Measurements from ENCODE around the gene ZNHIT1. TPM values are rescaled to one million over a fixed set of nuclear protein-coding genes. Genes with fewer than 3 reads are reported as not detected.

ZNHIT1 gene
- polyA plus RNA-seq, 1 of the 3 experiments (the other 2 are of a cell fraction): 101 TPM

DNA sequence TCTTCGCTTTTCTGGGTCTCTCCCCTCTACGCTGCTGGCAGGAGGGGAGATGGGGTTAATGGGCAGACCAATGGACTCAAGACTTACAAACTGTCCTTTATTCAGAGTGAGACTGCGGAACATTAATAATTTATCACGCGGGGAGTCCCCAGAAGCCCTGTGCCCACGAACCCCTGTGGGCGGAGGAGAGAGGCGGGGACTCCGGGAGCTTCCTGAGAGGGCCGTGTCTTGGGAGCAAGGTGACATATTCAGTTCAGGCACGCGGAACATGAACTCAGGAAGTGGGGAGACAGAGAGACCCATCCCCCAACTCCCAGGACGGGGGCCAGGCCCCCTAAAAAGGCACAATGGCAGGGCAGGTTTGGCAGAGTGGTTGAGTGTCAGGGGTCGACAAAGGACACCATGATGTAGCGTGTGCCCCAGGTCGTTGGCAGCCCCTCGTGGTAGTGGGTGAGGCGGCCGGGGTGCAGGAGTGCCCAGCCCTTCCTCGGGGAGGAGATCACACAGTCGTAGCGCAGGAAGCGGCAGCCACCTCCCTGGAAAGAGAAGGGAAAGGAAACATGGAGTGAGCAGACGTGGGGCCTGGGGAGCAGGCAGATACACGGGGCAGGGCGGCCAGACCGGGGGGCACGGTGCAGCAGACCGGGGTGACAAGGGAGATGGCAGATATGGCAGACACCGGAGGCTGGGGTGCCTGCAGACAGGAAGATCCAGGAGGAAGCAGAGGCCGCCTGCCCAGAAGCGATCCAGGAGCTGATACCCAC lies 11.9 kb upstream of the ZNHIT1 start (continued):
- TF ChIP-seq, protein P1, sequence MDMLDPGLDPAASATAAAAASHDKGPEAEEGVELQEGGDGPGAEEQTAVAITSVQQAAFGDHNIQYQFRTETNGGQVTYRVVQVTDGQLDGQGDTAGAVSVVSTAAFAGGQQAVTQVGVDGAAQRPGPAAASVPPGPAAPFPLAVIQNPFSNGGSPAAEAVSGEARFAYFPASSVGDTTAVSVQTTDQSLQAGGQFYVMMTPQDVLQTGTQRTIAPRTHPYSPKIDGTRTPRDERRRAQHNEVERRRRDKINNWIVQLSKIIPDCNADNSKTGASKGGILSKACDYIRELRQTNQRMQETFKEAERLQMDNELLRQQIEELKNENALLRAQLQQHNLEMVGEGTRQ (IDR thresholded peaks at IDR 0.05; ENCODE audit: borderline replicate concordance, low read depth, low read length): no peak
- no peak for TF ChIP-seq ELF1 (IDR thresholded peaks at IDR 0.05)
- TF ChIP-seq, protein P2, sequence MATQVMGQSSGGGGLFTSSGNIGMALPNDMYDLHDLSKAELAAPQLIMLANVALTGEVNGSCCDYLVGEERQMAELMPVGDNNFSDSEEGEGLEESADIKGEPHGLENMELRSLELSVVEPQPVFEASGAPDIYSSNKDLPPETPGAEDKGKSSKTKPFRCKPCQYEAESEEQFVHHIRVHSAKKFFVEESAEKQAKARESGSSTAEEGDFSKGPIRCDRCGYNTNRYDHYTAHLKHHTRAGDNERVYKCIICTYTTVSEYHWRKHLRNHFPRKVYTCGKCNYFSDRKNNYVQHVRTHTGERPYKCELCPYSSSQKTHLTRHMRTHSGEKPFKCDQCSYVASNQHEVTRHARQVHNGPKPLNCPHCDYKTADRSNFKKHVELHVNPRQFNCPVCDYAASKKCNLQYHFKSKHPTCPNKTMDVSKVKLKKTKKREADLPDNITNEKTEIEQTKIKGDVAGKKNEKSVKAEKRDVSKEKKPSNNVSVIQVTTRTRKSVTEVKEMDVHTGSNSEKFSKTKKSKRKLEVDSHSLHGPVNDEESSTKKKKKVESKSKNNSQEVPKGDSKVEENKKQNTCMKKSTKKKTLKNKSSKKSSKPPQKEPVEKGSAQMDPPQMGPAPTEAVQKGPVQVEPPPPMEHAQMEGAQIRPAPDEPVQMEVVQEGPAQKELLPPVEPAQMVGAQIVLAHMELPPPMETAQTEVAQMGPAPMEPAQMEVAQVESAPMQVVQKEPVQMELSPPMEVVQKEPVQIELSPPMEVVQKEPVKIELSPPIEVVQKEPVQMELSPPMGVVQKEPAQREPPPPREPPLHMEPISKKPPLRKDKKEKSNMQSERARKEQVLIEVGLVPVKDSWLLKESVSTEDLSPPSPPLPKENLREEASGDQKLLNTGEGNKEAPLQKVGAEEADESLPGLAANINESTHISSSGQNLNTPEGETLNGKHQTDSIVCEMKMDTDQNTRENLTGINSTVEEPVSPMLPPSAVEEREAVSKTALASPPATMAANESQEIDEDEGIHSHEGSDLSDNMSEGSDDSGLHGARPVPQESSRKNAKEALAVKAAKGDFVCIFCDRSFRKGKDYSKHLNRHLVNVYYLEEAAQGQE (IDR thresholded peaks at IDR 0.05; ENCODE audit: low read depth, low read length): no peak
- TF ChIP-seq RXRA (IDR thresholded peaks at IDR 0.05; ENCODE audit: borderline replicate concordance, low read depth): no peak

DNA sequence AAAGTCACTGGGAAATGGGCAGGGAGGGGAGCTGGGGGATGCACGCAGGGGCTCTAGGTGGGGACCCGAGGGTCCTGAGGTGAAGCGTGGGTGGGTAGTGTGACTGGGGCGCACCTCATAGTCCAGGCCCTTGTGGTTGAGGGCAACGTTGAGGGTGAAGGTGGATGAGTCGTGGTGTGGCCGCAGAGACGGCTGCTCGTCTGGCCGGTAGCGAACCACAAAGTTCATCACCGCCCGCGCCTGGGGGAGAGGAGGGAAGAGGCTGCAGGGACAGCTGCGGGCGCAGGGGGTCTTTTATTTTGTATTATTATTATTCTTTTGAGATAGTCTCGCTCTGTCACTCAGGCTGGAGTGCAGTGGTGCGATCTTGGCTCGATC lies 11.3 kb upstream of the ZNHIT1 start:
- ChIA-PET POLR2A (interaction anchor here (2.5 kb wide), 1 partner anchor 12 kb away, joined by 11 read pairs; no protein-coding TSS in a partner anchor), CTCF (interaction anchor here (0.8 to 1.6 kb wide), 3 partner anchors 11 to 38 kb away, joined by 3 to 4 read pairs (median 3); partner anchors contain the start of genes PLOD3 and ZNHIT1)
- WGBS (ENCODE audit: low lambda C conversion rate): 88% methylated on average over 19 of the region's 19 CpGs
- no peak overlapping the region for H3K4me3 ChIP-seq (ENCODE audit: low read depth in 2 of 2, low read length in 1 of 2)
- H2AFZ ChIP-seq (ENCODE audit: low read depth): no peak overlapping the region
- no peaks in the 10 kb centered on the region for H3K27me3 ChIP-seq (ENCODE audit: insufficient read depth)
- TF ChIP-seq JUND (IDR thresholded peaks at IDR 0.05) (no peak), EZH2phosphoT487 (IDR thresholded peaks at IDR 0.05; ENCODE audit: borderline replicate concordance, low read depth) (no peak), RXRA (IDR thresholded peaks at IDR 0.05; ENCODE audit: borderline replicate concordance, low read depth) (no peak), SMC3 (IDR thresholded peaks at IDR 0.05; ENCODE audit: low read depth, low read length) (no peak), NFIC (IDR thresholded peaks at IDR 0.05; ENCODE audit: borderline replicate concordance) (no peak), TAF1 (IDR thresholded peaks at IDR 0.05; ENCODE audit: borderline replicate concordance, low read depth, low read length) (no peak), NRF1 (IDR thresholded peaks at IDR 0.05; ENCODE audit: low read depth, low read length) (no peak), MXI1 (IDR thresholded peaks at IDR 0.05; ENCODE audit: low read depth, low read length) (no peak), GATA2 (CRISPR knock-in tag; IDR thresholded peaks at IDR 0.05) (no peak), TCF12 (IDR thresholded peaks at IDR 0.05) (no peak)
- TF ChIP-seq, protein P3, sequence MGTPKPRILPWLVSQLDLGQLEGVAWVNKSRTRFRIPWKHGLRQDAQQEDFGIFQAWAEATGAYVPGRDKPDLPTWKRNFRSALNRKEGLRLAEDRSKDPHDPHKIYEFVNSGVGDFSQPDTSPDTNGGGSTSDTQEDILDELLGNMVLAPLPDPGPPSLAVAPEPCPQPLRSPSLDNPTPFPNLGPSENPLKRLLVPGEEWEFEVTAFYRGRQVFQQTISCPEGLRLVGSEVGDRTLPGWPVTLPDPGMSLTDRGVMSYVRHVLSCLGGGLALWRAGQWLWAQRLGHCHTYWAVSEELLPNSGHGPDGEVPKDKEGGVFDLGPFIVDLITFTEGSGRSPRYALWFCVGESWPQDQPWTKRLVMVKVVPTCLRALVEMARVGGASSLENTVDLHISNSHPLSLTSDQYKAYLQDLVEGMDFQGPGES (IDR thresholded peaks at IDR 0.05; ENCODE audit: low read depth, low read length): no peak
- TF ChIP-seq, protein P4, sequence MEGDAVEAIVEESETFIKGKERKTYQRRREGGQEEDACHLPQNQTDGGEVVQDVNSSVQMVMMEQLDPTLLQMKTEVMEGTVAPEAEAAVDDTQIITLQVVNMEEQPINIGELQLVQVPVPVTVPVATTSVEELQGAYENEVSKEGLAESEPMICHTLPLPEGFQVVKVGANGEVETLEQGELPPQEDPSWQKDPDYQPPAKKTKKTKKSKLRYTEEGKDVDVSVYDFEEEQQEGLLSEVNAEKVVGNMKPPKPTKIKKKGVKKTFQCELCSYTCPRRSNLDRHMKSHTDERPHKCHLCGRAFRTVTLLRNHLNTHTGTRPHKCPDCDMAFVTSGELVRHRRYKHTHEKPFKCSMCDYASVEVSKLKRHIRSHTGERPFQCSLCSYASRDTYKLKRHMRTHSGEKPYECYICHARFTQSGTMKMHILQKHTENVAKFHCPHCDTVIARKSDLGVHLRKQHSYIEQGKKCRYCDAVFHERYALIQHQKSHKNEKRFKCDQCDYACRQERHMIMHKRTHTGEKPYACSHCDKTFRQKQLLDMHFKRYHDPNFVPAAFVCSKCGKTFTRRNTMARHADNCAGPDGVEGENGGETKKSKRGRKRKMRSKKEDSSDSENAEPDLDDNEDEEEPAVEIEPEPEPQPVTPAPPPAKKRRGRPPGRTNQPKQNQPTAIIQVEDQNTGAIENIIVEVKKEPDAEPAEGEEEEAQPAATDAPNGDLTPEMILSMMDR (IDR thresholded peaks at IDR 0.05): no peak
- no peak overlapping the region for H3K27ac ChIP-seq (ENCODE audit: low read depth in 2 of 2, low read length in 1 of 2)
- H3K9me3 ChIP-seq: no peaks in the 10 kb centered on the region
- no peak overlapping the region for H3K4me2 ChIP-seq
- no peaks in the 10 kb centered on the region for H3K79me2 ChIP-seq (ENCODE audit: insufficient read depth)
- no peaks in the 10 kb centered on the region for H4K20me1 ChIP-seq (ENCODE audit: insufficient read depth)
- no peaks in the 10 kb centered on the region for H3K9me2 ChIP-seq
- no peak for DNase-seq
- H3K4me1 ChIP-seq (ENCODE audit: control insufficient read depth in 1 of 2, insufficient read depth in 2 of 2, low read depth in 1 of 2, low read length in 1 of 2): no peaks in the 10 kb centered on the region
- peaks cover 14 to 28% of the 10 kb centered on the region in 2 experiments for H3K36me3 ChIP-seq (replicated peaks in 1 of 2; ENCODE audit: control insufficient read depth in 1 of 2, insufficient read depth in 2 of 2, low read length in 1 of 2)
- H3K9ac ChIP-seq: no peak overlapping the region
- peaks cover 9% of the 10 kb centered on the region for H3F3A ChIP-seq (replicated peaks; ENCODE audit: insufficient read depth)
